Endothelial cell of umbilical vein (primary cell): ENCODE data around the gene HK1. TPM values are rescaled to one million over a fixed set of nuclear protein-coding genes. Genes with fewer than 3 reads are reported as not detected.

Experiments
- BruUV-seq: library from RNA; stranded (reverse); fragments of 400-500 nt; replicated peaks from 2 replicates; lab custom pipeline; 2021; lab: Mats Ljungman, UMichigan
- CTCF ChIA-PET: fragments of 300-600, 350-600 bp; sonication (Branson Sonifier 250); formaldehyde crosslinking; loops from one replicate; lab custom pipeline; 2021; ENCODE audit warnings: antibody characterized with exemption, inconsistent platforms; lab: Charles Lee
- POLR2A ChIA-PET: fragments of 300-600, 350-600 bp; sonication (Branson Sonifier 250); formaldehyde crosslinking; loops from one replicate; lab custom pipeline; 2021; ENCODE audit warnings: antibody characterized with exemption, inconsistent platforms; lab: Charles Lee
- DNase-seq: peaks from one replicate; pipeline ENCODE4 v3.0.0-alpha.2; 2011; ENCODE audit warnings: low read depth, low spot score
- FAIRE-seq: peaks from 2 replicates; lab custom pipeline; 2011; peaks lifted over from hg19 to GRCh38; lab: Jason Lieb, UNC
- H2AFZ ChIP-seq: 2 replicates; pipeline ENCODE4 v1.6.0; 2012; ENCODE audit warnings: low read depth, low read length, control low read depth, inconsistent platforms
- H3K27ac ChIP-seq: 2 replicates; pipeline ENCODE4 v1.5.1; 2011; ENCODE audit warnings: low read depth, mild to moderate bottlenecking, control low read depth, low read length, moderate library complexity; ENCODE audit not compliant: insufficient read depth
- H3K27me3 ChIP-seq, 2 experiments: 2 replicates each; pipeline versions ENCODE4 v1.6.0 to v1.6.1; 2011; ENCODE audit warnings: low read length in 2 of 2, mixed read lengths in 1 of 2; ENCODE audit not compliant: control insufficient read depth in 2 of 2, insufficient read depth in 2 of 2
- H3K36me3 ChIP-seq, 2 experiments: 2 replicates in 1 of 2; 3 replicates in 1 of 2; pipeline ENCODE4 v1.5.1; 2011; ENCODE audit warnings: low read length in 2 of 2, mild to moderate bottlenecking in 1 of 2, moderate library complexity in 1 of 2; ENCODE audit not compliant: control insufficient read depth in 2 of 2, insufficient read depth in 2 of 2; ENCODE audit errors: extremely low read depth in 1 of 2
- H3K4me1 ChIP-seq: 3 replicates; pipeline ENCODE4 v1.5.1; 2011; ENCODE audit warnings: mild to moderate bottlenecking, low read length; ENCODE audit not compliant: control insufficient read depth, insufficient read depth; ENCODE audit errors: extremely low read depth
- H3K4me2 ChIP-seq: 2 replicates; pipeline ENCODE4 v1.6.1; 2011; ENCODE audit warnings: low read length, control low read depth, mixed read lengths; ENCODE audit not compliant: insufficient read depth
- H3K4me3 ChIP-seq, 3 experiments: fragments of 200-600 bp in 1 of 3; sonication (generic), shearing (Covaris generic) in 1 of 3; replicated peaks in 1 of 3; 2 replicates each; pipeline ENCODE4 v1.5.1; 2011 to 2016; ENCODE audit warnings: control low read depth in 3 of 3, low read length in 3 of 3, mild to moderate bottlenecking in 2 of 3, inconsistent platforms in 1 of 3, low read depth in 1 of 3, moderate library complexity in 1 of 3; ENCODE audit not compliant: insufficient read depth in 1 of 3
- H3K79me2 ChIP-seq: 2 replicates; pipeline ENCODE4 v1.6.0; 2012; ENCODE audit warnings: low read length, inconsistent platforms; ENCODE audit not compliant: control insufficient read depth, insufficient read depth
- H3K9ac ChIP-seq: replicated peaks from 2 replicates; pipeline ENCODE3; 2011; ENCODE audit warnings: low read length, control low read depth; ENCODE audit not compliant: insufficient read depth; ENCODE audit errors: extremely low read depth
- H3K9me1 ChIP-seq: replicated peaks from 3 replicates; pipeline ENCODE4 v1.6.0; 2011; ENCODE audit warnings: mild to moderate bottlenecking, low read length; ENCODE audit not compliant: control insufficient read depth, insufficient read depth; ENCODE audit errors: extremely low read depth
- H3K9me3 ChIP-seq: replicated peaks from 2 replicates; pipeline ENCODE4 v1.5.1; 2012; ENCODE audit warnings: low read length, inconsistent platforms; ENCODE audit not compliant: control insufficient read depth, insufficient read depth
- H4K20me1 ChIP-seq: replicated peaks from 2 replicates; pipeline ENCODE3; 2011; ENCODE audit warnings: mild to moderate bottlenecking, low read length; ENCODE audit not compliant: control insufficient read depth, insufficient read depth; ENCODE audit errors: extremely low read depth
- EZH2 ChIP-seq: IDR thresholded peaks from 2 replicates; pipeline ENCODE4 v1.6.1; 2012; ENCODE audit warnings: borderline replicate concordance, low read depth, mild to moderate bottlenecking, moderate library complexity, low read length, inconsistent platforms; ENCODE audit not compliant: severe bottlenecking
- FOS ChIP-seq: IDR thresholded peaks from 2 replicates; pipeline ENCODE4 v1.6.1; 2011; ENCODE audit warnings: mild to moderate bottlenecking, low read length, moderate library complexity, borderline replicate concordance; ENCODE audit not compliant: insufficient read depth
- GATA2 ChIP-seq: IDR thresholded peaks from 2 replicates; pipeline ENCODE4 v1.7.0; 2011; ENCODE audit warnings: low read depth, mild to moderate bottlenecking, moderate library complexity, mixed read lengths, low read length; ENCODE audit not compliant: insufficient read length, insufficient read depth
- JUN ChIP-seq: IDR thresholded peaks from 2 replicates; pipeline ENCODE4 v1.6.1; 2011; ENCODE audit warnings: borderline replicate concordance, low read depth; ENCODE audit not compliant: insufficient read length, insufficient read depth
- MYC ChIP-seq: IDR thresholded peaks from one replicate; pipeline ENCODE4 v1.6.1; 2011; ENCODE audit warnings: mild to moderate bottlenecking, low read depth, low read length
- POLR2A ChIP-seq: IDR thresholded peaks from 2 replicates; pipeline ENCODE4 v1.6.1; 2012; ENCODE audit warnings: low read depth, mild to moderate bottlenecking, control low read depth, low read length
- POLR2AphosphoS5 ChIP-seq: IDR thresholded peaks from 2 replicates; pipeline ENCODE4 v1.6.1; 2012; ENCODE audit warnings: low read depth, mild to moderate bottlenecking, control low read depth, low read length, moderate library complexity; ENCODE audit not compliant: insufficient read depth
- dilution Hi-C: fragments of 300-500 bp; cut with MboI; formaldehyde crosslinking; loops from one replicate; pipeline ENCODE4 v1.15.0; 2019; ENCODE audit warnings: low sequenced_read_pairs; ENCODE audit not compliant: extremely low pct_ligation_motif_present
- intact Hi-C: fragments of 100-400 bp; cut with micrococcal nuclease; formaldehyde crosslinking; loops from one replicate; pipeline ENCODE4 v1.10.0; 2022
- polyA plus RNA-seq, 4 experiments: library from polyadenylated mRNA; depleted of rRNA in 3 of 4; stranded (reverse) in 3 of 4; unstranded in 1 of 4; fragments of >200 nt; gene quantifications; 2 replicates each; pipeline versions ENCODE4 v1.2.1 to v1.2.3, GENCODE V29; 2011 to 2012; ENCODE audit warnings: missing spikeins in 1 of 4
- total RNA-seq: library from RNA; stranded (reverse); gene quantifications from 2 replicates; pipeline ENCODE4 v1.2.3, GENCODE V29; 2021
- TF ChIP-seq, protein P1 (sequence below), 2 donors: IDR thresholded peaks; 1 replicate in 1 of 2; 2 replicates in 1 of 2; pipeline ENCODE4 v1.5.1; 2011; ENCODE audit warnings: low read length in 2 of 2, mild to moderate bottlenecking in 2 of 2, moderate library complexity in 2 of 2, control low read depth in 1 of 2, inconsistent platforms in 1 of 2, low read depth in 1 of 2; ENCODE audit not compliant: insufficient read depth in 1 of 2; ENCODE audit errors: extremely low read depth in 1 of 2
- TF ChIP-seq, protein P2 (sequence below): IDR thresholded peaks from 2 replicates; pipeline ENCODE4 v1.6.1; 2011; ENCODE audit not compliant: insufficient read depth, insufficient read length

Gene HK1
- total and polyA plus RNA-seq, 2 donors (not counting 3 experiments of a cell fraction or from before 2014, with no cell fraction given): 50.8 to 121 TPM

DNA sequence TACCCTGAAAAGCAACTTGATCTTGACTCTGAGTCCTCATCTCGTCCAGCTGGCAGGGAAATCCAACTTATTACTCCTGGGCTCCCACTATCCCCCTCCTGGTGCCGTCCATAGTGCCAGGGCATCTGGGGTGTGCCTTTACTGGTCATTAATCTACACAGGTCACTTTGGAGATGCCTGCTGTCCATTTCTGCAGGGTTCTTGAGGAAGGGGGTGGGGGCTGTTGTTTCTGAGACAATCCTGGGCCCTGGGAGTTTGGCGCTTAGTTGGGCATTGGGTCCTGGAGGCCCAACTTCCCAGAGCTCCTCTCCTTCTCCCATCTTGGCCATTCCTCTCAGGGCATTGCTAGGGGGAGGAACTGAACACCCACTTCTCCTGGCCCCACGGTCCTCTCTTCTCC, 144.4 kb downstream of the HK1 start:
- Histone ChIP-seq H3K9me1 (no peaks in the 10 kb centered on the region), H3K9me3 (no peaks in the 10 kb centered on the region), H3K9ac (no peak overlapping the region), H3K36me3 (no peaks in the 10 kb centered on the region), H3K4me2 (no peak overlapping the region), H3K27me3 (peaks cover 0 to 1% of the 10 kb centered on the region in 2 experiments), H3K27ac (no peak overlapping the region), H2AFZ (no peak overlapping the region), H3K79me2 (no peaks in the 10 kb centered on the region), H3K4me1 (no peaks in the 10 kb centered on the region), H3K4me3 (no peak overlapping the region), H4K20me1 (no peaks in the 10 kb centered on the region)
- POLR2A ChIA-PET: no interaction called here
- DNase-seq: no peak
- dilution Hi-C loops: no loop called here
- BruUV-seq: no TSS peak
- CTCF ChIA-PET: interaction anchor here (1.0 to 2.2 kb wide), 3 partner anchors 14 to 85 kb away, joined by 3 to 10 read pairs (median 6); no protein-coding TSS in a partner anchor
- no peak for FAIRE-seq
- intact Hi-C loops: no loop called here
- TF ChIP-seq, protein P1, sequence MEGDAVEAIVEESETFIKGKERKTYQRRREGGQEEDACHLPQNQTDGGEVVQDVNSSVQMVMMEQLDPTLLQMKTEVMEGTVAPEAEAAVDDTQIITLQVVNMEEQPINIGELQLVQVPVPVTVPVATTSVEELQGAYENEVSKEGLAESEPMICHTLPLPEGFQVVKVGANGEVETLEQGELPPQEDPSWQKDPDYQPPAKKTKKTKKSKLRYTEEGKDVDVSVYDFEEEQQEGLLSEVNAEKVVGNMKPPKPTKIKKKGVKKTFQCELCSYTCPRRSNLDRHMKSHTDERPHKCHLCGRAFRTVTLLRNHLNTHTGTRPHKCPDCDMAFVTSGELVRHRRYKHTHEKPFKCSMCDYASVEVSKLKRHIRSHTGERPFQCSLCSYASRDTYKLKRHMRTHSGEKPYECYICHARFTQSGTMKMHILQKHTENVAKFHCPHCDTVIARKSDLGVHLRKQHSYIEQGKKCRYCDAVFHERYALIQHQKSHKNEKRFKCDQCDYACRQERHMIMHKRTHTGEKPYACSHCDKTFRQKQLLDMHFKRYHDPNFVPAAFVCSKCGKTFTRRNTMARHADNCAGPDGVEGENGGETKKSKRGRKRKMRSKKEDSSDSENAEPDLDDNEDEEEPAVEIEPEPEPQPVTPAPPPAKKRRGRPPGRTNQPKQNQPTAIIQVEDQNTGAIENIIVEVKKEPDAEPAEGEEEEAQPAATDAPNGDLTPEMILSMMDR (IDR thresholded peaks at IDR 0.05; ENCODE audit: extremely low read depth in 1 of 2, insufficient read depth in 1 of 2, low read depth in 1 of 2, low read length in 2 of 2): no peak
- no peak for TF ChIP-seq FOS
- TF ChIP-seq POLR2A: no peak
- no peak for TF ChIP-seq POLR2AphosphoS5
- TF ChIP-seq, protein P2, sequence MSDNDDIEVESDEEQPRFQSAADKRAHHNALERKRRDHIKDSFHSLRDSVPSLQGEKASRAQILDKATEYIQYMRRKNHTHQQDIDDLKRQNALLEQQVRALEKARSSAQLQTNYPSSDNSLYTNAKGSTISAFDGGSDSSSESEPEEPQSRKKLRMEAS: no peak
- TF ChIP-seq JUN: no peak
- no peak for TF ChIP-seq GATA2
- TF ChIP-seq MYC: no peak
- TF ChIP-seq EZH2: no peak
